DOHH2 (cell line): ENCODE data around the gene IL32.

Source experiments
- CTCF ChIP-seq: fragments of 200-600 bp; sonication (generic); IDR thresholded peaks from one replicate; pipeline ENCODE4 v1.5.1; 2014; ENCODE audit warnings: antibody characterized with exemption, mild to moderate bottlenecking, low read depth, low read length; ENCODE audit not compliant: poor library complexity, severe bottlenecking
- EZH2phosphoT487 ChIP-seq: fragments of 200-600 bp; sonication (generic); IDR thresholded peaks from 2 replicates; pipeline ENCODE4 v1.6.1; 2017; ENCODE audit warnings: borderline replicate concordance, mild to moderate bottlenecking, antibody characterized with exemption, low read length, moderate library complexity, mixed read lengths

- TF ChIP-seq CTCF (no peak), EZH2phosphoT487 (no peak)
Measured at GRCh38 chr16:3068487-3068886, 3.0 kb downstream of the IL32 start.
